H1 (cell line): ENCODE measurements around the gene TCN2.

Source experiments
- BRCA1 ChIP-seq: IDR thresholded peaks from 2 replicates; pipeline ENCODE4 v1.6.1; 2012; ENCODE audit warnings: low read depth, low read length, improper control_type of control experiment
- CHD2 ChIP-seq: IDR thresholded peaks from 2 replicates; pipeline ENCODE4 v1.6.1; 2012; ENCODE audit warnings: low read length, improper control_type of control experiment
- GABPA ChIP-seq: IDR thresholded peaks from 2 replicates; pipeline ENCODE4 v1.6.1; 2011; ENCODE audit warnings: mild to moderate bottlenecking, low read length, moderate library complexity, borderline replicate concordance; ENCODE audit not compliant: insufficient read depth
- KDM1A ChIP-seq: fragments of 200-600, 300-600 bp; sonication (generic); IDR thresholded peaks from 2 replicates; pipeline ENCODE4 v1.7.1; 2016; ENCODE audit warnings: mild to moderate bottlenecking, low read length, borderline replicate concordance
- POLR2A ChIP-seq, 2 experiments: IDR thresholded peaks; 1 replicate in 1 of 2; 2 replicates in 1 of 2; pipeline ENCODE4 v1.6.1; 2011; ENCODE audit warnings: low read depth in 2 of 2, low read length in 2 of 2, mild to moderate bottlenecking in 2 of 2; ENCODE audit errors: control extremely low read depth in 1 of 2
- POLR2AphosphoS5 ChIP-seq: IDR thresholded peaks from 2 replicates; pipeline ENCODE4 v1.6.1; 2011; ENCODE audit warnings: low read depth, low read length
- RAD21 ChIP-seq, 2 experiments: IDR thresholded peaks in 1 of 2; conservative IDR thresholded peaks in 1 of 2; 2 replicates each; pipeline ENCODE4 v1.6.1; 2011; ENCODE audit warnings: low read depth in 2 of 2, low read length in 2 of 2, improper control_type of control experiment in 1 of 2, inconsistent platforms in 1 of 2, mild to moderate bottlenecking in 1 of 2, moderate library complexity in 1 of 2
- SIN3A ChIP-seq, 2 experiments: IDR thresholded peaks in 1 of 2; conservative IDR thresholded peaks in 1 of 2; 2 replicates each; pipeline ENCODE4 v1.6.1; 2011 to 2012; ENCODE audit warnings: low read length in 2 of 2, improper control_type of control experiment in 1 of 2, low read depth in 1 of 2, mild to moderate bottlenecking in 1 of 2
- SRF ChIP-seq: IDR thresholded peaks from 2 replicates; pipeline ENCODE4 v1.6.1; 2011; ENCODE audit warnings: mild to moderate bottlenecking, low read depth, low read length, moderate library complexity
- TF ChIP-seq, protein P1 (sequence below), 3 experiments: IDR thresholded peaks; 1 replicate in 2 of 3; 2 replicates in 1 of 3; pipeline versions ENCODE4 v1.5.1 to v1.6.1; 2011; ENCODE audit warnings: low read length in 3 of 3, mild to moderate bottlenecking in 3 of 3, inconsistent platforms in 2 of 3, low read depth in 1 of 3, moderate library complexity in 1 of 3; ENCODE audit not compliant: insufficient read depth in 1 of 3; ENCODE audit errors: control extremely low read depth in 1 of 3
- TF ChIP-seq, protein P2 (sequence below): IDR thresholded peaks from 2 replicates; pipeline ENCODE4 v1.6.1; 2012; ENCODE audit warnings: inconsistent platforms
- TF ChIP-seq, protein P3 (sequence below): IDR thresholded peaks from 2 replicates; pipeline ENCODE4 v1.6.1; 2012; ENCODE audit warnings: low read length, inconsistent platforms

DNA sequence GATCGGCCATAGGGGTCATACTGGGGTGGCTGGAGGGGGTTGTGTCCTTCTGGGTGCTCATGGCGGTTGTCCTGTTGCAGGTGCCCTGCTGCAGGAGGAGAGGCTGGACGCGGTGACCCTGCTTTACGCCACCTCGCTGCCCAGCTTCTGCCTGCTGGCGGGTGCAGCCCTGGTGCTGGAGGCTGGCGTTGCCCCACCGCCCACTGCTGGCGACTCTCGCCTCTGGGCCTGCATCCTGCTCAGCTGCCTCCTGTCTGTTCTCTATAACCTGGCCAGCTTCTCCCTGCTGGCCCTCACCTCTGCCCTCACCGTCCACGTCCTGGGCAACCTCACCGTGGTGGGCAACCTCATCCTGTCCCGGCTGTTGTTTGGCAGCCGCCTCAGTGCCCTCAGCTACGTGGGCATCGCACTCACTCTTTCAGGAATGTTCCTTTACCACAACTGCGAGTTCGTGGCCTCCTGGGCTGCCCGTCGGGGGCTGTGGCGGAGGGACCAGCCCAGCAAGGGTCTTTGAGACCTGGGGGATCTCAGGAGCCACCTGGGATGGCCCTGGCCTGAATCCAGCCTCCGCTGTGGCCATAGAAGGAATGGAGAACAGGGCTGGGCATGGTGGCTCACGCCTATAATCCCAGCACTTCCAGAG lies 39.7 kb downstream of the TCN2 start:
- TF ChIP-seq RAD21 (IDR thresholded peaks at IDR 0.05 in 1 of 2, conservative IDR thresholded peaks at IDR 0.05 in 1 of 2; ENCODE audit: low read depth in 2 of 2, low read length in 2 of 2) (no peak), CHD2 (no peak), KDM1A (no peak), POLR2A (IDR thresholded peaks at IDR 0.05; ENCODE audit: control extremely low read depth in 1 of 2, low read depth in 2 of 2, low read length in 2 of 2) (no peak), SRF (no peak), BRCA1 (no peak), POLR2AphosphoS5 (no peak), SIN3A (conservative IDR thresholded peaks at IDR 0.05 in 1 of 2, IDR thresholded peaks at IDR 0.05 in 1 of 2; ENCODE audit: low read depth in 1 of 2, low read length in 2 of 2) (no peak), GABPA (no peak)
- TF ChIP-seq, protein P1, sequence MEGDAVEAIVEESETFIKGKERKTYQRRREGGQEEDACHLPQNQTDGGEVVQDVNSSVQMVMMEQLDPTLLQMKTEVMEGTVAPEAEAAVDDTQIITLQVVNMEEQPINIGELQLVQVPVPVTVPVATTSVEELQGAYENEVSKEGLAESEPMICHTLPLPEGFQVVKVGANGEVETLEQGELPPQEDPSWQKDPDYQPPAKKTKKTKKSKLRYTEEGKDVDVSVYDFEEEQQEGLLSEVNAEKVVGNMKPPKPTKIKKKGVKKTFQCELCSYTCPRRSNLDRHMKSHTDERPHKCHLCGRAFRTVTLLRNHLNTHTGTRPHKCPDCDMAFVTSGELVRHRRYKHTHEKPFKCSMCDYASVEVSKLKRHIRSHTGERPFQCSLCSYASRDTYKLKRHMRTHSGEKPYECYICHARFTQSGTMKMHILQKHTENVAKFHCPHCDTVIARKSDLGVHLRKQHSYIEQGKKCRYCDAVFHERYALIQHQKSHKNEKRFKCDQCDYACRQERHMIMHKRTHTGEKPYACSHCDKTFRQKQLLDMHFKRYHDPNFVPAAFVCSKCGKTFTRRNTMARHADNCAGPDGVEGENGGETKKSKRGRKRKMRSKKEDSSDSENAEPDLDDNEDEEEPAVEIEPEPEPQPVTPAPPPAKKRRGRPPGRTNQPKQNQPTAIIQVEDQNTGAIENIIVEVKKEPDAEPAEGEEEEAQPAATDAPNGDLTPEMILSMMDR (IDR thresholded peaks at IDR 0.05; ENCODE audit: control extremely low read depth in 1 of 3, insufficient read depth in 1 of 3, low read depth in 1 of 3, low read length in 3 of 3): no peak
- TF ChIP-seq, protein P2, sequence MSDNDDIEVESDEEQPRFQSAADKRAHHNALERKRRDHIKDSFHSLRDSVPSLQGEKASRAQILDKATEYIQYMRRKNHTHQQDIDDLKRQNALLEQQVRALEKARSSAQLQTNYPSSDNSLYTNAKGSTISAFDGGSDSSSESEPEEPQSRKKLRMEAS: no peak
- TF ChIP-seq, protein P3, sequence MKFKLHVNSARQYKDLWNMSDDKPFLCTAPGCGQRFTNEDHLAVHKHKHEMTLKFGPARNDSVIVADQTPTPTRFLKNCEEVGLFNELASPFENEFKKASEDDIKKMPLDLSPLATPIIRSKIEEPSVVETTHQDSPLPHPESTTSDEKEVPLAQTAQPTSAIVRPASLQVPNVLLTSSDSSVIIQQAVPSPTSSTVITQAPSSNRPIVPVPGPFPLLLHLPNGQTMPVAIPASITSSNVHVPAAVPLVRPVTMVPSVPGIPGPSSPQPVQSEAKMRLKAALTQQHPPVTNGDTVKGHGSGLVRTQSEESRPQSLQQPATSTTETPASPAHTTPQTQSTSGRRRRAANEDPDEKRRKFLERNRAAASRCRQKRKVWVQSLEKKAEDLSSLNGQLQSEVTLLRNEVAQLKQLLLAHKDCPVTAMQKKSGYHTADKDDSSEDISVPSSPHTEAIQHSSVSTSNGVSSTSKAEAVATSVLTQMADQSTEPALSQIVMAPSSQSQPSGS: no peak
